OCI-LY3 (cell line): ENCODE data around the gene ASCC3.

Source experiments
- H2AFZ ChIP-seq: fragments of 200-600, 300-600 bp; shearing (Covaris generic); 2 replicates; pipeline ENCODE4 v1.6.0; 2014; ENCODE audit warnings: antibody characterized with exemption, low read depth, low read length
- H3K27ac ChIP-seq: fragments of 200-600, 300-600 bp; sonication (generic); 2 replicates; pipeline ENCODE4 v1.5.1; 2014; ENCODE audit warnings: mild to moderate bottlenecking, low read length, moderate library complexity, mixed read lengths
- H3K27me3 ChIP-seq: fragments of 200-600, 300-600 bp; sonication (generic); 2 replicates; pipeline ENCODE4 v1.6.1; 2014; ENCODE audit warnings: low read depth, low read length, mixed read lengths
- H3K36me3 ChIP-seq: fragments of 200-600, 300-600 bp; sonication (generic); replicated peaks from 2 replicates; pipeline ENCODE3; 2014; ENCODE audit warnings: low read depth, low read length, mixed read lengths
- H3K4me1 ChIP-seq: fragments of 300-600, 200-600 bp; sonication (generic); 2 replicates; pipeline ENCODE4 v1.6.1; 2014; ENCODE audit warnings: low read length, mixed read lengths
- H3K4me2 ChIP-seq: fragments of 200-600, 300-600 bp; sonication (generic); 2 replicates; pipeline ENCODE4 v1.6.1; 2014; ENCODE audit warnings: low read length, mixed read lengths
- H3K4me3 ChIP-seq: fragments of 300-600, 200-600 bp; sonication (generic); 2 replicates; pipeline ENCODE4 v1.5.1; 2014; ENCODE audit warnings: antibody characterized with exemption, mild to moderate bottlenecking, low read length, moderate library complexity
- H3K79me2 ChIP-seq: fragments of 300-600, 200-600 bp; shearing (Covaris generic); 2 replicates; pipeline ENCODE4 v1.6.1; 2014; ENCODE audit warnings: mild to moderate bottlenecking, low read length, mixed read lengths
- H3K9ac ChIP-seq: fragments of 300-600, 200-600 bp; shearing (Covaris generic); 2 replicates; pipeline ENCODE4 v1.6.0; 2014; ENCODE audit warnings: mild to moderate bottlenecking, low read length, moderate library complexity
- H3K9me3 ChIP-seq: fragments of 200-600, 300-600 bp; shearing (Covaris generic); 2 replicates; pipeline ENCODE4 v1.6.1; 2014; ENCODE audit warnings: low read length, mixed read lengths; ENCODE audit not compliant: insufficient read depth
- H4K20me1 ChIP-seq: fragments of 200-600, 300-600 bp; sonication (generic); 2 replicates; pipeline ENCODE4 v1.6.1; 2016; ENCODE audit warnings: low read length, mixed read lengths; ENCODE audit not compliant: insufficient read depth
- EZH2phosphoT487 ChIP-seq: fragments of 200-600 bp; shearing (Covaris generic); IDR thresholded peaks from 2 replicates; pipeline ENCODE4 v1.6.1; 2018; ENCODE audit warnings: antibody characterized with exemption, mixed run types, low read depth
- TF ChIP-seq, protein P1 (sequence below): fragments of 200-600, 300-600 bp; sonication (generic); IDR thresholded peaks from 2 replicates; pipeline ENCODE4 v1.5.1; 2014; ENCODE audit warnings: antibody characterized with exemption, low read length, low read depth

ASCC3 gene

DNA sequence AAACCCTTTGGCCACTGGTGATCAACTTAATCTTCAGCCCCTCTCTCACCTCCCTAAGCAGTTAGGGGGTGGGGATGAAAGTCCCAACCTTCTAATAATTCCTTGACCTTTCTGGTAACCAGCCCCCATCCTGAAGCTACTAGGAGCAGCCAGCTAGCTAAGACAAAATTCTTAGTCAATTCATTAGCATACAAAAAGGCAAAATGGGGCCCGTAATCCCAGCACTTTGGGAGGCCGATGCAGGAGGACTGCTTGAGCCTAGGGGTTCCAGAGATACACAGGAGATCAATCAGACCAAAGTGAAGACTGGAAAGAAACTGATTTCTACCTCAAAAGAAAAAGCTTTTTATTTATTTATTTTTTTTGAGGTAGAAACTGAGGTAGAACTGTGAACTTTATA lies 1.8 kb downstream of the ASCC3 start:
- Histone ChIP-seq H3K36me3 (peaks cover 14% of the 10 kb centered on the region), H3K9me3 (no peaks in the 10 kb centered on the region), H3K4me2 (no peak overlapping the region), H4K20me1 (peaks cover 8% of the 10 kb centered on the region; the same call in 1 of the 2 replicates), H2AFZ (no peak overlapping the region), H3K27me3 (no peaks in the 10 kb centered on the region), H3K4me3 (no peak overlapping the region), H3K4me1 (peaks cover 14% of the 10 kb centered on the region), H3K9ac (no peak overlapping the region), H3K27ac (no peak overlapping the region), H3K79me2 (peaks cover 64% of the 10 kb centered on the region)
- no peak for TF ChIP-seq EZH2phosphoT487
- TF ChIP-seq, protein P1, sequence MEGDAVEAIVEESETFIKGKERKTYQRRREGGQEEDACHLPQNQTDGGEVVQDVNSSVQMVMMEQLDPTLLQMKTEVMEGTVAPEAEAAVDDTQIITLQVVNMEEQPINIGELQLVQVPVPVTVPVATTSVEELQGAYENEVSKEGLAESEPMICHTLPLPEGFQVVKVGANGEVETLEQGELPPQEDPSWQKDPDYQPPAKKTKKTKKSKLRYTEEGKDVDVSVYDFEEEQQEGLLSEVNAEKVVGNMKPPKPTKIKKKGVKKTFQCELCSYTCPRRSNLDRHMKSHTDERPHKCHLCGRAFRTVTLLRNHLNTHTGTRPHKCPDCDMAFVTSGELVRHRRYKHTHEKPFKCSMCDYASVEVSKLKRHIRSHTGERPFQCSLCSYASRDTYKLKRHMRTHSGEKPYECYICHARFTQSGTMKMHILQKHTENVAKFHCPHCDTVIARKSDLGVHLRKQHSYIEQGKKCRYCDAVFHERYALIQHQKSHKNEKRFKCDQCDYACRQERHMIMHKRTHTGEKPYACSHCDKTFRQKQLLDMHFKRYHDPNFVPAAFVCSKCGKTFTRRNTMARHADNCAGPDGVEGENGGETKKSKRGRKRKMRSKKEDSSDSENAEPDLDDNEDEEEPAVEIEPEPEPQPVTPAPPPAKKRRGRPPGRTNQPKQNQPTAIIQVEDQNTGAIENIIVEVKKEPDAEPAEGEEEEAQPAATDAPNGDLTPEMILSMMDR = no peak

GRCh38 chr6:100877851-100878250 lies 3.3 kb downstream of the ASCC3 start:
- Histone ChIP-seq H4K20me1 (peaks cover 8% of the 10 kb centered on the region; the same call in 1 of the 2 replicates), H3K27ac (no peak overlapping the region), H2AFZ (no peak overlapping the region), H3K4me2 (no peak overlapping the region), H3K79me2 (peaks cover 76% of the 10 kb centered on the region), H3K9ac (no peak overlapping the region), H3K4me1 (peaks cover 14% of the 10 kb centered on the region), H3K27me3 (no peaks in the 10 kb centered on the region), H3K9me3 (no peaks in the 10 kb centered on the region), H3K4me3 (no peak overlapping the region), H3K36me3 (peaks cover 14% of the 10 kb centered on the region)
- TF ChIP-seq, protein P1 = no peak
- TF ChIP-seq EZH2phosphoT487 = no peak

GRCh38 chr6:100876251-100876650 lies 4.9 kb downstream of the ASCC3 start:
- Histone ChIP-seq H3K27me3 (no peaks in the 10 kb centered on the region), H3K4me2 (no peak overlapping the region), H3K4me1 (peaks cover 8% of the 10 kb centered on the region), H2AFZ (no peak overlapping the region), H3K27ac (no peak overlapping the region), H3K4me3 (no peak overlapping the region), H3K79me2 (peaks cover 92% of the 10 kb centered on the region), H3K9ac (no peak overlapping the region), H3K9me3 (no peaks in the 10 kb centered on the region), H3K36me3 (peaks cover 16% of the 10 kb centered on the region), H4K20me1 (peaks cover 8% of the 10 kb centered on the region; the same call in 1 of the 2 replicates)
- no peak for TF ChIP-seq EZH2phosphoT487
- TF ChIP-seq, protein P1 = no peak

DNA sequence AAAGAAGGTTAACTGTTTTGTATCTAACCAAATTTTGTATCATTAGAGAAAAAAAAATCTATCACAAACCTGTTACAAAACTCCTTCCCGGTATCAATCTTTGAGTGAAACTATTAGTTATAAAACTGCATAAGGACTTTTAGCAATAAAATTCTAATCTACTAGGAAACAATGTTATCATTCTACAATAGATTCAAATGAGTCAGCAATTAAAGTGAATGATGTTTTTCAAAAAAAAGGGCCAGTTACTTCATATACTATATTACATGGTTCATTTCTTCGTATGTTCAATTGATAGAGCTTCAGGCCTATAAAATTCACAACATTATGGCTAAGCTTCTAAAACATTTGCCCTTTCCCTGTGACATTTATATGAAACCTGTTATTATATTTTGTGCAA lies 15.6 kb downstream of the ASCC3 start:
- Histone ChIP-seq H3K27ac (no peak overlapping the region), H3K9ac (no peak overlapping the region), H3K4me3 (no peak overlapping the region), H3K4me2 (no peak overlapping the region), H3K79me2 (peaks cover 17% of the 10 kb centered on the region), H3K4me1 (no peaks in the 10 kb centered on the region), H3K27me3 (no peaks in the 10 kb centered on the region), H3K36me3 (peaks cover 36% of the 10 kb centered on the region), H3K9me3 (no peaks in the 10 kb centered on the region), H2AFZ (no peak overlapping the region), H4K20me1 (no peaks in the 10 kb centered on the region)
- TF ChIP-seq, protein P1 = no peak
- no peak for TF ChIP-seq EZH2phosphoT487
